GM12878 (cell line): Measurements from ENCODE around the gene LIG3. TPM values are rescaled to one million over a fixed set of nuclear protein-coding genes. Genes with fewer than 3 reads are reported as not detected.

Experiments
- ATAC-seq: fragments of 200-7000 bp; cut with Tn5 transposase; 3 replicates; pipeline ENCODE4 v1.9.1; 2020; ENCODE audit warnings: mild to moderate bottlenecking, moderate library complexity
- BruUV-seq: library from RNA; stranded (reverse); fragments of 400-500 nt; replicated peaks from 2 replicates; lab custom pipeline; 2021; lab: Mats Ljungman, UMichigan
- CTCF ChIA-PET: fragments of 300-600 bp; sonication (Branson Sonifier 250); formaldehyde crosslinking; extraction: SDS; loops from one replicate; lab custom pipeline; 2021; ENCODE audit warnings: inconsistent platforms; lab: Yijun Ruan, JAX
- POLR2A ChIA-PET: fragments of 350-600 bp; formaldehyde crosslinking; extraction: SDS; loops from one replicate; lab custom pipeline; 2021; ENCODE audit warnings: inconsistent platforms; lab: Charles Lee
- RAD21 ChIA-PET: fragments of 300-600 bp; sonication (Branson Sonifier 250); formaldehyde crosslinking; loops from one replicate; lab custom pipeline; 2023; ENCODE audit warnings: antibody characterized with exemption; ENCODE audit not compliant: unreplicated experiment; lab: Charles Lee
- SMC1A ChIA-PET: fragments of 300-600 bp; sonication (Branson Sonifier 250); formaldehyde crosslinking; loops from one replicate; lab custom pipeline; 2023; ENCODE audit not compliant: unreplicated experiment, uncharacterized antibody; lab: Charles Lee
- DNase-seq: peaks from one replicate; pipeline ENCODE4 v3.0.0-alpha.2; 2011; ENCODE audit warnings: low read depth, low spot score
- FAIRE-seq: peaks from 3 replicates; lab custom pipeline; 2011; peaks lifted over from hg19 to GRCh38; lab: Jason Lieb, UNC
- H2AFZ ChIP-seq: 2 replicates; pipeline ENCODE4 v1.6.0; 2011; ENCODE audit warnings: low read depth, low read length, control low read depth; ENCODE audit not compliant: control insufficient read depth
- H3K27ac ChIP-seq: 2 replicates; pipeline ENCODE4 v1.5.1; 2011; ENCODE audit warnings: control low read depth; ENCODE audit not compliant: control insufficient read depth, insufficient read depth
- H3K27me3 ChIP-seq, 2 experiments: replicated peaks in 1 of 2; 2 replicates each; pipeline versions ENCODE4 v1.6.0 to v1.6.1; 2011; ENCODE audit warnings: low read length in 1 of 2; ENCODE audit not compliant: control insufficient read depth in 2 of 2, insufficient read depth in 2 of 2
- H3K36me3 ChIP-seq, 2 experiments: 2 replicates each; pipeline ENCODE4 v1.5.1; 2011; ENCODE audit warnings: low read length in 1 of 2; ENCODE audit not compliant: control insufficient read depth in 2 of 2, insufficient read depth in 2 of 2
- H3K4me1 ChIP-seq: 2 replicates; pipeline ENCODE4 v1.6.1; 2011; ENCODE audit warnings: mild to moderate bottlenecking, low read length, moderate library complexity, mixed read lengths; ENCODE audit not compliant: control insufficient read depth, insufficient read depth
- H3K4me2 ChIP-seq: 2 replicates; pipeline ENCODE4 v1.6.0; 2011; ENCODE audit warnings: control low read depth; ENCODE audit not compliant: control insufficient read depth, insufficient read depth
- H3K4me3 ChIP-seq: fragments of 200-600 bp; sonication (generic); 2 replicates; pipeline ENCODE4 v1.5.1; 2016
- H3K79me2 ChIP-seq: 2 replicates; pipeline ENCODE4 v1.6.0; 2011; ENCODE audit warnings: low read length; ENCODE audit not compliant: control insufficient read depth, insufficient read depth
- H3K9ac ChIP-seq: 2 replicates; pipeline ENCODE4 v1.8.0; 2011; ENCODE audit warnings: low read length, control low read depth, mixed read lengths; ENCODE audit not compliant: control insufficient read depth, insufficient read depth
- H3K9me3 ChIP-seq: replicated peaks from 3 replicates; pipeline ENCODE4 v1.5.1; 2011; ENCODE audit warnings: mild to moderate bottlenecking, low read length; ENCODE audit not compliant: control insufficient read depth, insufficient read depth
- H4K20me1 ChIP-seq: 2 replicates; pipeline ENCODE4 v1.6.0; 2011; ENCODE audit not compliant: control insufficient read depth, insufficient read depth
- ATF7 ChIP-seq: fragments of 450-650 bp; IDR thresholded peaks from 2 replicates; pipeline ENCODE4 v1.6.1; 2016; ENCODE audit warnings: low read depth, mild to moderate bottlenecking
- CREM ChIP-seq: IDR thresholded peaks from 2 replicates; pipeline ENCODE4 v1.6.1; 2014; ENCODE audit warnings: antibody characterized with exemption, low read depth
- MYC ChIP-seq: IDR thresholded peaks from 2 replicates; pipeline ENCODE4 v1.6.1; 2011; ENCODE audit warnings: mild to moderate bottlenecking, low read length, moderate library complexity, inconsistent platforms; ENCODE audit not compliant: insufficient read depth, insufficient replicate concordance, insufficient read length, severe bottlenecking
- RELA ChIP-seq: fragments of 450-650 bp; IDR thresholded peaks from 2 replicates; pipeline ENCODE4 v1.8.0; 2014; ENCODE audit warnings: borderline replicate concordance; ENCODE audit not compliant: partially characterized antibody
- RUNX3 ChIP-seq: IDR thresholded peaks from 2 replicates; pipeline ENCODE4 v1.6.1; 2012; ENCODE audit warnings: low read length, inconsistent platforms
- SIX5 ChIP-seq: IDR thresholded peaks from 2 replicates; pipeline ENCODE4 v1.6.1; 2011; ENCODE audit warnings: mild to moderate bottlenecking, low read depth, low read length, moderate library complexity; ENCODE audit not compliant: severe bottlenecking
- STAT1 ChIP-seq: fragments of 450-650 bp; conservative IDR thresholded peaks from 2 replicates; pipeline ENCODE4 v1.6.1; 2014; ENCODE audit warnings: antibody characterized with exemption, mild to moderate bottlenecking
- TARDBP ChIP-seq: IDR thresholded peaks from 2 replicates; pipeline ENCODE4 v1.6.1; 2016; ENCODE audit warnings: borderline replicate concordance
- ZNF274 ChIP-seq: IDR thresholded peaks from one replicate; pipeline ENCODE4 v1.8.0; 2011; ENCODE audit not compliant: insufficient read length, insufficient read depth
- WGBS: methylation state at CpG from one replicate; pipeline ENCODE4 v1.1.6; 2016; ENCODE audit warnings: low lambda C conversion rate; ENCODE audit not compliant: insufficient replicate concordance, insufficient coverage; ENCODE audit errors: missing lambda C conversion rate; 5-methylcytosine and 5-hydroxymethylcytosine counted together
- in situ Hi-C: fragments of 300-500 bp; cut with MboI; formaldehyde crosslinking; loops from 9 replicates; pipeline ENCODE4 v1.14.3; 2018; ENCODE audit warnings: mixed read lengths
- intact Hi-C: fragments of 100-400 bp; cut with micrococcal nuclease; formaldehyde crosslinking; loops from one replicate; pipeline ENCODE4 v1.14.2; 2022; ENCODE audit not compliant: unreplicated experiment
- polyA plus RNA-seq, 11 experiments: library from polyadenylated mRNA; depleted of rRNA in 4 of 11; unstranded in 6 of 11; stranded (reverse) in 5 of 11; fragments of >200 nt; fragmentation: Nextera tagmentation in 4 of 11; fragmentation: Illumina TruSeq in 1 of 11; extraction: Ambion mirVana in 4 of 11; extraction: Trizol in 1 of 11; gene quantifications; 1 replicate in 1 of 11; 2 replicates in 10 of 11; pipeline versions ENCODE4 v1.2.1 to v1.2.3, GENCODE V29; 2011 to 2016; ENCODE audit warnings: inconsistent platforms in 2 of 11, missing spikeins in 2 of 11, low read depth in 1 of 11
- total RNA-seq, 4 experiments: library from RNA; depleted of rRNA in 3 of 4; stranded (reverse); fragments of >200 nt in 3 of 4; fragmentation: Illumina TruSeq in 1 of 4; extraction: Trizol in 1 of 4; gene quantifications; 2 replicates each; pipeline versions ENCODE4 v1.2.1 to v1.2.3, GENCODE V29; 2013 to 2021
- TF ChIP-seq, protein P1 (sequence below): fragments of 450-650 bp; IDR thresholded peaks from 2 replicates; pipeline ENCODE4 v1.6.1; 2017; ENCODE audit warnings: mild to moderate bottlenecking, moderate library complexity
- TF ChIP-seq, protein P2 (sequence below): fragments of 450-650 bp; formaldehyde crosslinking; IDR thresholded peaks from 2 replicates; pipeline ENCODE4 v1.5.0; 2022; ENCODE audit warnings: mild to moderate bottlenecking, missing genetic modification characterization

Gene LIG3
- total and polyA plus RNA-seq, 10 of the 15 experiments (the other 5 are each of a cell fraction or from before 2014, with no cell fraction given) = 6.5 to 45.4 (median 31.0) TPM

DNA sequence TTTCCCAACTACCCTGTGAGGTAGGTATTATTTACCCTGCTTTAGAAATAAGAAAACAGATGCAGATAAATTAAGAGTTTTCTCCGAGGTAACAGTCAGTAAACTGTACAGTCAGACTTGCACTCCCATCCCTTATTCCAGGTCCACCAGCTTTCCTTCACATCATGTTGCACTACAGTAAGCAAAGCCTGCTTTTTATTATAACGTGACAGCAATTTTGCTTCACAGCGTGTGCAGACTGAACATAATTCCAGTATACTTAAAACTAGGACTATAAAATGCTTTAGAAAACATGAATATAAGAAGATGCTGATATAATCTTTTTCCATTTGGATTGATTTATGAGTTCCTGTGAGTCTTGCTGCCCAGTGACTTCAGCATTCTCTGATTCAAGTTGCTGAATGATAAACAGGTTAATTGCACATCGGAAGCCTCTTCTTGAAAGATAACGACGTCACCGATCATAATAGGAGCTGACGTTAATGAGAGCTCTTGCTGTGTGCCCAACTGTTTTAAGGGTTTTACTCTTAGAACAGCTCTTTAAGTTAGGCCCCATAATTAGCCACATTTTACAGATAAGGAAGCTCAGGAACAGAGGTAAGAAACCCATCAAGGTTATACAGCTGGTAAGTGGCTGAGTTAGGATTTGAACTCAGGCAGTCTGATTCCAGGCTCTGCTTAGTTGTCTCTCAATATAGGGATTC is 1.4 kb downstream of the LIG3 start:
- ATAC-seq (peak; percentile 27), DNase-seq (no peak), FAIRE-seq (no peak)
- Histone ChIP-seq H3K4me3 (peak overlapping the region; percentile 89), H3K27ac (peak overlapping the region; percentile 85), H3K79me2 (peaks cover 22% of the 10 kb centered on the region), H3K9ac (peak overlapping the region; percentile 89), H3K9me3 (no peaks in the 10 kb centered on the region), H3K4me1 (peaks cover 12% of the 10 kb centered on the region), H3K36me3 (peaks cover 0 to 4% of the 10 kb centered on the region in 2 experiments; a peak in 1 of 4 replicates), H3K4me2 (peak overlapping the region; percentile 86), H2AFZ (peak overlapping the region; percentile 55), H4K20me1 (no peaks in the 10 kb centered on the region), H3K27me3 (no peaks in the 10 kb centered on the region)
- 41% methylated on average over 8 of the region's 8 CpGs for WGBS
- ChIA-PET CTCF (interaction anchor here (0.7 to 3.9 kb wide), 12 partner anchors 10 to 138 kb away, joined by 3 to 16 read pairs (median 3); partner anchors contain the start of genes CCT6B and ZNF830), POLR2A (interaction anchor here (1.1 to 2.5 kb wide), 4 partner anchors 10 to 138 kb away, joined by 4 to 7 read pairs (median 5); partner anchors contain the start of gene RAD51D), RAD21 (interaction anchor here (0.7 to 2.4 kb wide), 7 partner anchors 9 to 439 kb away, joined by 3 to 17 read pairs (median 5); partner anchors contain the start of gene RFFL), SMC1A (interaction anchor here (0.6 to 2.6 kb wide), 19 partner anchors 9 to 556 kb away, joined by 3 to 20 read pairs (median 3); partner anchors contain the start of gene SLFN12L)
- in situ Hi-C loops = no loop called here
- intact Hi-C loops = loop anchor here (5.0 to 10.0 kb wide), 3 partner anchors 106 to 557 kb away; partner anchors contain the start of gene RAD51D
- TSS peak; percentile 63 for BruUV-seq
- TF ChIP-seq, protein P1, sequence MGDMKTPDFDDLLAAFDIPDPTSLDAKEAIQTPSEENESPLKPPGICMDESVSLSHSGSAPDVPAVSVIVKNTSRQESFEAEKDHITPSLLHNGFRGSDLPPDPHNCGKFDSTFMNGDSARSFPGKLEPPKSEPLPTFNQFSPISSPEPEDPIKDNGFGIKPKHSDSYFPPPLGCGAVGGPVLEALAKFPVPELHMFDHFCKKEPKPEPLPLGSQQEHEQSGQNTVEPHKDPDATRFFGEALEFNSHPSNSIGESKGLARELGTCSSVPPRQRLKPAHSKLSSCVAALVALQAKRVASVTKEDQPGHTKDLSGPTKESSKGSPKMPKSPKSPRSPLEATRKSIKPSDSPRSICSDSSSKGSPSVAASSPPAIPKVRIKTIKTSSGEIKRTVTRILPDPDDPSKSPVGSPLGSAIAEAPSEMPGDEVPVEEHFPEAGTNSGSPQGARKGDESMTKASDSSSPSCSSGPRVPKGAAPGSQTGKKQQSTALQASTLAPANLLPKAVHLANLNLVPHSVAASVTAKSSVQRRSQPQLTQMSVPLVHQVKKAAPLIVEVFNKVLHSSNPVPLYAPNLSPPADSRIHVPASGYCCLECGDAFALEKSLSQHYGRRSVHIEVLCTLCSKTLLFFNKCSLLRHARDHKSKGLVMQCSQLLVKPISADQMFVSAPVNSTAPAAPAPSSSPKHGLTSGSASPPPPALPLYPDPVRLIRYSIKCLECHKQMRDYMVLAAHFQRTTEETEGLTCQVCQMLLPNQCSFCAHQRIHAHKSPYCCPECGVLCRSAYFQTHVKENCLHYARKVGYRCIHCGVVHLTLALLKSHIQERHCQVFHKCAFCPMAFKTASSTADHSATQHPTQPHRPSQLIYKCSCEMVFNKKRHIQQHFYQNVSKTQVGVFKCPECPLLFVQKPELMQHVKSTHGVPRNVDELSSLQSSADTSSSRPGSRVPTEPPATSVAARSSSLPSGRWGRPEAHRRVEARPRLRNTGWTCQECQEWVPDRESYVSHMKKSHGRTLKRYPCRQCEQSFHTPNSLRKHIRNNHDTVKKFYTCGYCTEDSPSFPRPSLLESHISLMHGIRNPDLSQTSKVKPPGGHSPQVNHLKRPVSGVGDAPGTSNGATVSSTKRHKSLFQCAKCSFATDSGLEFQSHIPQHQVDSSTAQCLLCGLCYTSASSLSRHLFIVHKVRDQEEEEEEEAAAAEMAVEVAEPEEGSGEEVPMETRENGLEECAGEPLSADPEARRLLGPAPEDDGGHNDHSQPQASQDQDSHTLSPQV = no peak
- TF ChIP-seq RELA (no peak), STAT1 (no peak), ATF7 (peak; percentile 86), SIX5 (no peak), CREM (0 out of 2 replicates have a peak, but pooled peaks have one; percentile 18), MYC (no peak), RUNX3 (no peak), ZNF274 (no peak), TARDBP (no peak)
- TF ChIP-seq, protein P2, sequence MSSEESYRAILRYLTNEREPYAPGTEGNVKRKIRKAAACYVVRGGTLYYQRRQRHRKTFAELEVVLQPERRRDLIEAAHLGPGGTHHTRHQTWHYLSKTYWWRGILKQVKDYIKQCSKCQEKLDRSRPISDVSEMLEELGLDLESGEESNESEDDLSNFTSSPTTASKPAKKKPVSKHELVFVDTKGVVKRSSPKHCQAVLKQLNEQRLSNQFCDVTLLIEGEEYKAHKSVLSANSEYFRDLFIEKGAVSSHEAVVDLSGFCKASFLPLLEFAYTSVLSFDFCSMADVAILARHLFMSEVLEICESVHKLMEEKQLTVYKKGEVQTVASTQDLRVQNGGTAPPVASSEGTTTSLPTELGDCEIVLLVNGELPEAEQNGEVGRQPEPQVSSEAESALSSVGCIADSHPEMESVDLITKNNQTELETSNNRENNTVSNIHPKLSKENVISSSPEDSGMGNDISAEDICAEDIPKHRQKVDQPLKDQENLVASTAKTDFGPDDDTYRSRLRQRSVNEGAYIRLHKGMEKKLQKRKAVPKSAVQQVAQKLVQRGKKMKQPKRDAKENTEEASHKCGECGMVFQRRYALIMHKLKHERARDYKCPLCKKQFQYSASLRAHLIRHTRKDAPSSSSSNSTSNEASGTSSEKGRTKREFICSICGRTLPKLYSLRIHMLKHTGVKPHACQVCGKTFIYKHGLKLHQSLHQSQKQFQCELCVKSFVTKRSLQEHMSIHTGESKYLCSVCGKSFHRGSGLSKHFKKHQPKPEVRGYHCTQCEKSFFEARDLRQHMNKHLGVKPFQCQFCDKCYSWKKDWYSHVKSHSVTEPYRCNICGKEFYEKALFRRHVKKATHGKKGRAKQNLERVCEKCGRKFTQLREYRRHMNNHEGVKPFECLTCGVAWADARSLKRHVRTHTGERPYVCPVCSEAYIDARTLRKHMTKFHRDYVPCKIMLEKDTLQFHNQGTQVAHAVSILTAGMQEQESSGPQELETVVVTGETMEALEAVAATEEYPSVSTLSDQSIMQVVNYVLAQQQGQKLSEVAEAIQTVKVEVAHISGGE (CRISPR knock-in tag) = no peak
